GM18519 (cell line): Measurements from ENCODE around the gene CCDC137.
"Not testable (repeated sequence)": the region's sequence is repeated elsewhere in the genome, so short reads cannot be mapped to it uniquely, and the experiment has no call there.

Experiments used
- ATAC-seq: cut with Tn5 transposase; IDR thresholded peaks from one replicate; pipeline ENCODE4 v1.9.1; 2021; ENCODE audit warnings: mild to moderate bottlenecking, moderate library complexity; ENCODE audit not compliant: unreplicated experiment, low FRiP score

CCDC137 gene, protein sequence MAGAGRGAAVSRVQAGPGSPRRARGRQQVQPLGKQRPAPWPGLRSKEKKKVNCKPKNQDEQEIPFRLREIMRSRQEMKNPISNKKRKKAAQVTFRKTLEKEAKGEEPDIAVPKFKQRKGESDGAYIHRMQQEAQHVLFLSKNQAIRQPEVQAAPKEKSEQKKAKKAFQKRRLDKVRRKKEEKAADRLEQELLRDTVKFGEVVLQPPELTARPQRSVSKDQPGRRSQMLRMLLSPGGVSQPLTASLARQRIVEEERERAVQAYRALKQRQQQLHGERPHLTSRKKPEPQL

DNA sequence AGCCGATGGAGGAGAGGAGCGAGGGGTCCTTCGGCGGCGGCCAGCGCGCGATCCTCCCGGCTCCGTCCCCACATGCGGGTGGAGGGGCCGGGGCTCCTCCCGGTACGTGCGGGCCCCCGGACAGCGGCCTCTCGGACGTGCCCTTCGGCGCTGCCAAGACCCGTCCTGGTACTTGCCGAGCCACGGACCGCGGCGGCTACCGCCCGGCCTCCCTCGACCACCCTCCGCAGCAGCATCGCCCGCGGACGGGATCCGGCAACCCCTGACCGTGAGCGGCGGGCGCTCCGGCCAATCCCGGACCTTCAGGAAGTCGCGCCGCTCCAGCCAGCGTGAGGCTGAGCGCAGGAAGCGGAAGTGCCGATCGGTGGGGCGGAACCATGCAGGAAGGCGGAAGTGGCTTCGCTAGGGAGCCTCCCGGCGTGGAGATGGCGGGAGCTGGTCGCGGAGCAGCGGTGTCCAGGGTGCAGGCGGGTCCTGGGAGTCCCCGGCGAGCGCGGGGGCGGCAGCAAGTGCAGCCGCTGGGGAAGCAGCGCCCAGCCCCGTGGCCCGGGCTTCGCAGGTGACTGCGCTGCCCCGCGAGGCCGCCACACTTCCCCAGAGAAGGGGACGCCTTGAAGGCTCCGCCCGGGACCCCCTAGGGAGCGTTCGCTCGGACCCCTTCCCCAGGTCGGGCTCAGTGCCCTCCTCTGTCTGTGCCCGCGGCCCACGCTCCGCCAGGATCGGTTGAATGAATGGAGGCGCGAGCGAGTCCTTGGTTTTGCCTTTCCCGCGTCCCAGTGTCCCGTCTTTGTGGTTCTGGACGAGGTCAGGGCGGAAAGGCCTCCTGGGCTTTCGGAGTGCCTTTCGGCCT lies at the start of gene CCDC137, which contains the start of gene OXLD1:
Gene CCDC137 (plus strand): TSS at position 396 of the 850 bp plus-strand sequence. CDS start 30 bp downstream, at position 426.
Gene OXLD1 (minus strand): TSS at position 264 of the 850 bp plus-strand sequence. CDS start 28 bp downstream, at position 236.
- peak; percentile 87 for ATAC-seq

DNA sequence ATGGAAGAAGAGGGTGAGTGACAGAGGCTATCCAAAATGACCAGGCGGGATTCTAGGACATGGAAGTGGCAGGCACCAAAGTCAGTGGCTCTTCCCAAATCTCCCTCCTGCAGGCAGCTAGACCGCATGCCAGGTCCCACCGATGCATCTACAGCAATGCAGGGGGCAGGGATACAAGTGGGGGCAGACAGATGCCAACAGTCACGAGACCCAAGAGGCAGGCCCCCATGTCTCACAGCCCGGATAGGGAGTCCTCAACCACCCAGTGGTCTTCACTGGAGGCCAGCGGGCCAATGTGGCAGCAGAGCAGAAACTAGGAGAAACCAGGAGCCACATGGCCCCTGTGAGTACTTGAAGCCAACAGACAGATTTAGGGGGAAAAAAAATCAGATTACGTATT lies 49.7 kb upstream of the CCDC137 start:
- no peak for ATAC-seq

DNA sequence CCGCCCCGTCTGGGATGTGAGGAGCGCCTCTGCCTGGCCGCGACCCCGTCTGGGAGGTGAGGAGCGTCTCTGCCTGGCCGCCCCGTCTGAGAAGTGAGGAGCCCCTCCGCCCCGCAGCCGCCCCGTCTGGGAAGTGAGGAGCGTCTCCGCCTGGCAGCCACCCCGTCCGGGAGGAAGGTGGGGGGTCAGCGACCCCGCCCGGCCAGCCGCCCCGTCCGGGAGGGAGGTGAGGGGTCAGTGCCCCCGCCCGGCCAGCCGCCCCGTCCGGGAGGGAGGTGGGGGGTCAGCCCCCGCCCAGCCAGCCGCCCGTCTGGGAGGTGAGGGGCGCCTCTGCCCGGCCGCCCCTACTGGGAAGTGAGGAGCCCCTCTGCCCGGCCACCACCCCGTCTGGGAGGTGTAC lies 48.2 kb upstream of the CCDC137 start:
- ATAC-seq: not testable (repeated sequence)

DNA sequence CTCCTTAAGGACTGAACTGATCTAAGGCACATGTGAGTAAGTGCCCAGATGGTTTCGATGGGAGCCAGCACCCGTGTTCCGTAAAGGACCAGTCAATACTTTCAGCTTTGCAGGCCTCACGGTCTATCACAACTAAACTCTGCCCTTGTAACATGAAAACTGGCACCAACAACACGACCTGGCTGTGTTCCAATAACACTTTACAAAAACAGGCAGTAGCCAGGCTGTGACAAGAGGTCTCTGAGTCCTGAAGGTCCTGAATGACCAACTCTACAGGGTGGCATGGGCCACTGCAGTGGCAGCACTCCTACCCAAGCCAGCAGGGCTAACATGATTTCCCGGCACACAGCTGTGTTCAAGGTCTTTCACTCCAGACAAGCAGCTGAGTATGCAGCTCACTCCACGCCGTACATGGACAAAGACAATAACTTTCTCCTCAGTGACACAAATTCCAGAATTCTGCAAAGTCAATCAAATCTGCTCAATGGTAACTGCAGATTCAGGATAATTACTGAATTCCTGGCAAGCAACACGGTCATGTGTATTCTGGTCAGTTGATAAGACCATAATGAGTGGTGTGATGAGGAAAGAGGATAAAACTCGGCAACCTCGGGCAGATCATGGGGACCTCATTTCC lies 44.9 kb upstream of the CCDC137 start:
- ATAC-seq: no peak

DNA sequence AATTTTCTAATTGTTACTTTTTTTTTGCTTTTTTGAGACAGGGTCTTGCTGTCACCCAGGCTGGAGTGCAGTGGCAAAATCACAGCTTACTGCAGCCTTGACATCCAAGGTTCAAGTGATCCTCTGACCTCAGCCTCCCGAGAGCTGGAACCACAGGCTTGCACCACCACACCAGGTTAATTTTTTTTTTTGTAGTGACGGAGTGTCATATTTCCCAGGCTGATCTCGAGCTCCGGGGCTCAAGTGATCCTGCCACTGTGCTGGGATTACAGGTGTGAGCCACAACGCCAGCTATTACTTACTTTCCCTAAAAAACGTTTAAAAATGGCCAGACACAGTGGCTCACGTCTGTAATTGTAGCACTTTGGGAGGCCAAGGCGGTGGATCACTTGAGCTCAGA lies 36.3 kb upstream of the CCDC137 start:
- ATAC-seq: no peak

DNA sequence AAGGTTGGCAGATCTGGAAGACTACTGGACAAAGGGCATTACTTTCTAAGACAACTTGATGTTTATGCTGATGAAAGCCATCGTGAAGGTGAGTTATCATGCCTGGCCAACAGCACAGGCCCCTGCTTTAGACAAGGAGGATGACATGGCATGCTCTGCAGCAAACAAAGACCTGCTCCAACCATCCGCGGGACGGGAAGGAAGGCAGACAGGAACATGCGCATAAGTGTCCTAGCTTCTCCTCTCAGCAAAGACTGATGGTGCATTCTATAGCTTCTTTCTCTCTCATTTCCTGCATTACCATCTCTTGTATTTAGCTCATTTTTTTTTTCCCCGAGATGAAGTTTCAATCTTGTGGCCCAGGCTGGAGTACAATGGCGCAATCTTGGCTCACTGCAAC lies 35.1 kb upstream of the CCDC137 start:
- ATAC-seq: no peak

DNA sequence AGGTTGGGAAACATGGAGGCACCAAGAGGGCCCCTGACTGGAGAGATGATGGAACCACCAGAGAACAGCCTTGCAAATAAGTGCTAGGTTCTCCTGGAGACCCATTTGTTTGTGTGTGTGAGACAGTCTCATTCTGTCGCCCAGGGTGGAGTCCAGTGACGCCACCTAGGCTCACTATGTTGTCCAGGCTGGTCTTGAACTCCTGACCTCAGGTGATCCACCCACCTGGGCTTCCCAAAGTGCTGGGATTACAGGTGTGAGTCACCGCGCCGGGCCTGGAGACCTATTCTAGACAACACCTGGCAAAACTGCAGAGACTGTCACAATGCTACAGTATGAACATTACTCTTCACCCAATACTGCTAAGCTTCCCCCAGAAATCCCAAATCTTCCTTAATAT lies 31.1 kb upstream of the CCDC137 start:
- ATAC-seq: no peak

DNA sequence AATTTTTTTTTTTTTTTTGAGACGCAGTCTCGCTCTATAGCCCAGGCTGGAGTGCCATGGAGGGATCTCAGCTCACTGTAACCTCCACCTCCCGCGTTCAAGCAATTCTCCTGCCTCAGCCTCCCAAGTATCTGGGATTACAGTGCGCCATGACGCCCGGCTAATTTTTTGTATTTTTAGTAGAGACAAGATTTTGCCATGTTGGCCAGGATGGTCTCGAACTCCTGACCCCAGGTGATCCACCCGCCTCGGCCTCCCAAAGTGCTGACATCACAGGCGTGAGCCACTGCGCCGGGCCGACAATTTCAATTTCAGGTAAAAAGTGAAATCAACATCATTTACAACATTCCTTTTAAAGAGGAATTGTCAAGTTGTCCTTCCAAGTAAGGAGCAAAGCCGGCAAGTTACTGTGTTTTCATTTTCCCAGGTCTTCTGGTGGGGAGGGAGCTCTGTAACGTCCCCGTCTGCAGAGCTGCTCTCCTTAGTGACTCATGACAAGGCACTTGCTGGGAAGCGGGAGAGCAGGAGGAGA lies 30.5 kb upstream of the CCDC137 start:
- no peak for ATAC-seq

DNA sequence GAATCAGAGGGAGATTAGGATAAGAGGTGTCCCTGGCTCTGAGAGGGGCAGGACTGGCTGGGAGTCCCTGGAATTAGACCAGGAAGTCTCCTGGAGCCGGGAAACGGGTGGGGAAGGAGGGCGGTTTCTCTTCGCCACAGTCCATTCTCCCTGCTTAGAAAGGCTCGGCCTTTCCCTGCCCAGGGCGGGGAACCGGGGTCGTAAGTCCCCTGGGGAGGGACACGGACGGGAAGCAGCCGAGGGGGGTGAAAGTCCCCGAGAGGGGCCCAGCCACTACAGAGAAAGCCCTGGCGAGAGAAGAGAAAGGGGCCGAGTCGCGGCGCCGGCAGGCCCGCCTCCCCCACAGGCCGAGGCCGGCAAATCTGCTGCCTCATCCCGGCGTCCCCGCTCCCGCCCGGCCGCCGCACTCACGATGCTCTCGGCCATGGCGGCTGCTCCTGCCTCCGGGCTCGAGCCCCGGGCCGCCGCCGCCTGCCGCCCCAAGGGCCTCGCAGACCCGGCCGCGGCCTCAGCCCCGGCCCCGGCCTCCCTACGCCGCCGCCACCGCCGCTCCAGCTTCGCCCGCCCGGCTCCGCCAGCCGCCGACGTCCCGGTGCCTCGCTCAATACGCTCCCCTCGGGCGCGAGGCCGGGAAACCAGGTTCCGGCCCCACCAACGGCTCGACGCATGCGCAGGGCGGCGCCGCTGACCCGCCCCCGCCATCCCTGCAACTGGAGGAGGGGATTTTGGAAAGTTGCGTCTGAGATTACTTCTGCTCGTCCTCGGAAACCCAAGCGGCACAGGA lies 29.8 kb upstream of the CCDC137 start, which contains the start of the genes NPLOC4 and TSPAN10:
Gene NPLOC4 (minus strand): TSS at position 608 of the 784 bp plus-strand sequence. CDS start 182 bp downstream, at position 426.
Gene TSPAN10 (plus strand): TSS at position 692 of the 784 bp plus-strand sequence. CDS start 5,217 bp downstream, outside the sequence.
- peak; percentile 52 for ATAC-seq

DNA sequence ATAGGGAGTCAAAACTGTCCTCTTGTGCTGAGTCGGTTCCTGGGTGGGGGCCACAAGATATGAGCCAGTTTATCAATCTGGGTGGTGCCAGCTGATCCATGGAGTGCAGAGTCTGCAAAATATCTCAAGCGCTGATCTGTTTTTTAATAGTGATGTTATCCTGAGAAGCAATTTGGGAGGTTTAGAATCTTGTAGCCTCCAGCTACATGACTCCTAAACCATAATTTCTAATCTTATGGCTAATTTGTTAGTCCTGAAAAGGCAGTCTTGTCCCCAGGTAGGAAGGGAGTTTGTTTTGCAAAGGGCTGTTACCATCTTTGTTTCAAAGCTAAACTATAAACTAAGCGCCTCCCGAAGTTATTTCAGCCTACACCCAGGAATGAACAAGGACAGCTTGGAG lies 27.9 kb upstream of the CCDC137 start:
- no peak for ATAC-seq

DNA sequence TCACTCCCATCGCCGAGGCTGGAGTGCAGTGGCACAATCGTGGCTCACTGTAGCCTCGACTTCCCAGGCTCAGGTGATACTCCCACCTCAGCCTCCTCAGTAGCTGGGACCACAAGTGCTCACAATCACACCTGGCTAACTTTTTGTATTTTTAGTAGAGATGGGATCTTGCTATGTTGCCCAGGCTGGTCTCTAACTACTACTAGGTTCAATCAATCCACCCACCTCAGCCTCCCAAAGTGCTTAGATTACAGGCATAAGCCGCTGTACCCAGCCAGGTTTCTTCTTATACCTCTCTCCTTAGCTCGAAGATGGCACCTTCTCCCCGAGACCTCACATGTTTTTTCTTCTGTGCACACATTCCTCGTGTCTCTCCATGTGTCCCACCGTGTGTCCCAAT lies 26.5 kb upstream of the CCDC137 start:
- ATAC-seq: no peak

DNA sequence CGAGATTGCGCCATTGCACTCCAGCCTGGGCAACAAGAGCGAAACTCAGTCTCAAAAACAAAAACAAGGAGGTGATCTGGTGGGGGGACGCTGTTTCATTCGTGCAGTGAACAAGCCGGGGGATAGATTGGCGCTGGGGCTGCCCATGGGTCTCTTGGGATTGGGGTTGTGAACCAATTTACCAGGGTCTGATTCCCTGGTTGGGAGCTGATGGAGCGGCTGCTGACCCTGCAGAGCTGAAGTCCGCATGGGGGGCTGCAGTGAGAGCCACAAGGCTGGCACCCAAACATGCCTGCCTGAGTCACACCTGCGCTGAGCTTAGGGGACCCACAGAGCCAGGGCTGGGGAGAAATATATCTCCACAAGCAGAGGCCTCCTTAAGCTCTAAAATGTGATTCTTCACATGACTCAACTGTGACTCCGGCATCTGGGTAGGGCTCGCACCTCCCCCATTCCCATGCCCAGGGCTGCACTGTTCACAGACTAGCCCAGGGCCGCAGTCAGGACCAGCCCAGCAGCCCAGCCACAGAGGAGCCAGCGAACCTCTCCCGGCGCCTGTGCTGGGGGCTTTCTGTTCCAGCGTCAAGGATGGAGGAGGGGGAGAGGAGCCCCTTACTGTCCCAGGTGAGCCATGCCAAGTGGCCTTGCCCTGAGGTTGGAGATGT lies 24.6 kb upstream of the CCDC137 start:
- no peak for ATAC-seq

DNA sequence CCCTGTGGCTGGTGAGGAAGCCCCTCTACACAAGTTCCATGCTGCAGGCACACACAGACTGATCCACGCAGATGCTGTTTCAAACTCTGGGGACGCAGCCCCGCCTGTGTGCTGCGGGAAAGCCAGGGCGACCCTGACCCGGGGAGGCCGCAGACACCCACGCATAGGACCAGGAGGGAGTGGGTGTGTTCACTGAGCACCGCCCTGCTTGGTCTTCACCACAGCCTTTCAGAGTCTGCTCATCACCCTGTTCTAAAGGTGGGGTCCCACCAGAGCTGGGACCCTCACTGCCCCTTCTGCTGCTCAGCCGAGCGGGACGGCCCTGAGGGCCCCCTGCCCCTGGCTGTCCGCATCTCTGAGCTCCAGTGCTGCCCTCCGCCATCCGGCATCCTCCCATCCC lies 22.0 kb upstream of the CCDC137 start:
- ATAC-seq: no peak

DNA sequence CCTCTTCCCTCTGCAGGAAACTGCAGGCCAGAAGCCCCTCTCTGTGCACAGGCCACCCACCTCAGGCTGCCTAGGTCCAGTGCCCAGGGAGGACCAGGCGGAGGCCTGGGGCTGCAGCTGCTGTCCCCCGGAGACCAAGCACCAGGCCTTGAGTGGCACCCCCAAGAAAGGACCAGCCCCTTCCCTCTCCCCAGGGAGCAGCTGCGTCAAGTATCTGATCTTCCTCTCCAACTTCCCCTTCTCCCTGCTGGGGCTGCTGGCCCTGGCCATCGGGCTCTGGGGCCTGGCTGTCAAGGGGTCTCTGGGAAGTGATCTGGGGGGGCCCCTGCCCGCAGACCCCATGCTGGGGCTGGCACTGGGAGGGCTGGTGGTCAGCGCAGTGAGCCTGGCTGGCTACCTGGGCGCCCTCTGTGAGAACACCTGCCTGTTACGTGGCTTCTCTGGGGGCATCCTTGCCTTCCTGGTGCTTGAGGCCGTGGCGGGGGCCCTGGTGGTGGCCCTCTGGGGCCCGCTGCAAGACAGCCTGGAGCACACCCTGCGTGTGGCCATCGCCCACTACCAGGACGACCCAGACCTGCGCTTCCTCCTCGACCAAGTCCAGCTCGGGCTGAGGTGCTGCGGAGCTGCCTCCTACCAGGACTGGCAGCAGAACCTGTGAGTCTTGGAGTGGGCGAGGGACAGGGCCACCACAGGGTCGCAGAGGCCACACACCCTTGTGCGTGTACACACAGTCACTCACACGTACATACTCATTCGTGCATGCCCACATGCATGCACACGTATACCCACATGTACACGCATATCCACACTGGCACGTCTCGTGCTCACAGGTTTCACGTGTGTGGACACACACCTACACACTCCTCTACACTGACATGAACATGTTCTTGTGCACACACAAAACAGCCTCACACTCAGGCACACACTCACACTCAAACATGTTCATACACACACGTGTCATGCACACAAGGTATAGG lies 21.3 kb upstream of the CCDC137 start:
- ATAC-seq: no peak

DNA sequence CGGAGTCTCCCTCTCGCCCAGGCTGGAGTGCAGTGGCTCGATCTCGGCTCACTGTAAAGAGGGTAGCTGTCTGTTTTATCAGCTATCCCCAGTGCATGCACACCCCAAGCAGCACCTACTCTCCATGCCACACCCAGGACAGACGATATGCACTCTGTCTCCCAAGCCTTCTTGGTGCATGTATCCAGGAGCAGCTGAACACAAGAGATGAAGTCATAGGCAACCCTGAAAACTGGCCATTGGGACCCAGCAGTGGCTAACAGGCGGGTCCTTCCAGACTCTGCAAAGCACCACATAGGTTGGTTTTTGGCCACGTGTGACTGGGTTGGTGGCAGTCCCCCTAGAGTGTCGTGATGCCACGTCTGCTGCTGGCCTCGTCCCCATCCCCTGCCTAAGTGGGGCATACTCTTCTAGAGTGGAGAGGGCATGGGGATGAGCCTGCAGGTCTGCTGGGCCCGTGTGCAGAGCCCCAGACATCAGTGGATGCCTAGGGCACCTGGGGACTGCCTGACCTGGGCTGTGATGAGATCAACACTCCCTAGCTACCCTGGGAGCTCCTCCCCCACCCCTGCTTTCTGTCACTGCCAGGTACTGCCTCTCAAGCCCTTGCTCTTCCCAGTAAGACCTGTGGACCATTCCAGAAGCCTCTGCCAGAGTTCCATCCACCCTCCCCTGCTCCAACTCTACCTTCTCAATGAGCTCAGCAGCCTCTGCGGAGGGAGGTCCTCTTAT lies 19.5 kb upstream of the CCDC137 start:
- no peak for ATAC-seq

DNA sequence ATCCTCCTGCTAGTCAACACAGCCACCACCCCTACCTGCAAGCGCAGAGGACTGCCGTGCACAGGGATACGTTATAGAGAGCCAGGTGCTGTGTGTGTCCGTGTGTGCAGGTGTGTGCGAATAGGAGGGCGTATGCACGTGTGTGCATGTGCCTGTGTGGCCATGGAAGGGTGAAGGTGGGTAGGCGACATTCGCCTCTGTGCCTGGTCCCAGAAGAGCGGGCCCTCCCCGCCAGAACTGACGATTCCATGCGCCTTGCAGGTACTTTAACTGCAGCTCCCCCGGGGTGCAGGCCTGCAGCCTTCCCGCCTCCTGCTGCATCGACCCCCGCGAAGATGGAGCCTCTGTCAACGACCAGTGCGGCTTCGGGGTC lies 18.9 kb upstream of the CCDC137 start:
- no peak for ATAC-seq

DNA sequence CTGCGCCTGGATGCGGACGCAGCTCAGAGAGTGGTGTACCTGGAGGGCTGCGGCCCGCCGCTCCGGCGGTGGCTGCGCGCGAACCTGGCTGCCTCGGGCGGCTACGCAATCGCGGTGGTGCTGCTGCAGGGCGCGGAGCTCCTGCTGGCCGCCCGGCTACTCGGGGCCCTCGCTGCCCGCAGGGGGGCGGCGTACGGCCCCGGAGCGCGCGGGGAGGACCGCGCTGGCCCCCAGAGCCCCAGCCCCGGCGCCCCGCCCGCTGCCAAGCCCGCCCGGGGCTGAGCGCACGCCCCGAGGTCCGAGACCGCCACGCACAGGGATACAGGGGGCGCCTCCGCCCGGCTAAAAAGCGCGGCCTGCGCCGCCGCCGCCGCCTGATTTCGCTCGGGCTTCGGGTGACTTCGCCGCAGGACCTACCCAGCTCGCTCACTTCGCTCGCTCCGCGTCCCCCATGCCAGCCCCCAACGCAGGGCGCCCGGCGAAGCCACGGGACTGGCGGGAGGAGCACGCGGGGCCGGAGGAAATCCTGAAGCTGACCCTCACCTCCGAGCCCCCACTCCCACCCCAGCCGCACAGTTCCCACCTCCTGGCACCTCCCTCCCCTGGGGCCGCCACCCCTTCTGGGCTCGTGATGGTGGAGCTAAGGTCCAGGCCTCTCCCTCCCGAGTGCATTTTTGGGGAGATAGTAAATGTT lies 18.4 kb upstream of the CCDC137 start:
- ATAC-seq: no peak
